ENCODE measurements around the gene CYP19A1.
"Not testable (repeated sequence)": the region's sequence is repeated elsewhere in the genome, so short reads cannot be mapped to it uniquely, and the experiment has no call there.

Gene CYP19A1

GRCh38 chr15:51261113-51261512, 77.3 kb downstream of the CYP19A1 start:
- DNase-seq (ENCODE audit: low read depth in 3 of 3), result not testable (repeated sequence)

- DNase-seq (ENCODE audit: low read depth in 3 of 3), result no peak
Observed at GRCh38 chr15:51260202-51260601, 78.2 kb downstream of the CYP19A1 start.

- DNase-seq (ENCODE audit: low read depth in 3 of 3), result no peak
Observed at GRCh38 chr15:51255533-51255932, 82.9 kb downstream of the CYP19A1 start.

- DNase-seq (ENCODE audit: low read depth in 3 of 3), result no peak
Observed at GRCh38 chr15:51253366-51253765, 85.0 kb downstream of the CYP19A1 start.

GRCh38 chr15:51252671-51253070, 85.7 kb downstream of the CYP19A1 start:
- no peak for DNase-seq (ENCODE audit: low read depth in 3 of 3)

- DNase-seq (ENCODE audit: low read depth in 3 of 3), result no peak
Observed at GRCh38 chr15:51251556-51251955, 86.8 kb downstream of the CYP19A1 start.

GRCh38 chr15:51250217-51251011, 88.0 kb downstream of the CYP19A1 start:
- no peak for DNase-seq (ENCODE audit: low read depth in 3 of 3)

- DNase-seq (ENCODE audit: low read depth in 3 of 3), result no peak
Observed at GRCh38 chr15:51245628-51246027, 92.8 kb downstream of the CYP19A1 start.

- DNase-seq (ENCODE audit: low read depth in 3 of 3), result no peak
Observed at GRCh38 chr15:51244423-51244869, 94.0 kb downstream of the CYP19A1 start.

- no peak for DNase-seq (ENCODE audit: low read depth in 3 of 3)
Observed at GRCh38 chr15:51243774-51244173, 94.6 kb downstream of the CYP19A1 start.

GRCh38 chr15:51240066-51240465, 98.3 kb downstream of the CYP19A1 start:
- DNase-seq (ENCODE audit: low read depth in 3 of 3), result no peak

GRCh38 chr15:51237816-51238215, 100.6 kb downstream of the CYP19A1 start:
- DNase-seq (ENCODE audit: low read depth in 3 of 3), result no peak

- no peak for DNase-seq (ENCODE audit: low read depth in 3 of 3)
Observed at GRCh38 chr15:51234176-51234927, 104.0 kb downstream of the CYP19A1 start.

- no peak for DNase-seq (ENCODE audit: low read depth in 3 of 3)
Observed at GRCh38 chr15:51232581-51232980, 105.8 kb downstream of the CYP19A1 start.

GRCh38 chr15:51229907-51230330, 108.5 kb downstream of the CYP19A1 start:
- DNase-seq (ENCODE audit: low read depth in 3 of 3), result no peak

GRCh38 chr15:51227940-51228732, 110.3 kb downstream of the CYP19A1 start:
- no peak for DNase-seq (ENCODE audit: low read depth in 3 of 3)

GRCh38 chr15:51226576-51227210, 111.7 kb downstream of the CYP19A1 start:
- DNase-seq (ENCODE audit: low read depth in 3 of 3), result no peak

- DNase-seq (ENCODE audit: low read depth in 3 of 3), result no peak
Observed at GRCh38 chr15:51224428-51224827, 114.0 kb downstream of the CYP19A1 start.

GRCh38 chr15:51223771-51224229, 114.6 kb downstream of the CYP19A1 start:
- DNase-seq (ENCODE audit: low read depth in 3 of 3), result no peak

- no peak for DNase-seq (ENCODE audit: low read depth in 3 of 3)
Observed at GRCh38 chr15:51218299-51218938, 120.0 kb downstream of the CYP19A1 start.

- DNase-seq (ENCODE audit: low read depth in 3 of 3), result no peak
Observed at GRCh38 chr15:51212909-51213308, 125.5 kb downstream of the CYP19A1 start.
